NT2/D1 (cell line): ENCODE data around the gene NFATC3.
"Not testable (repeated sequence)": the region's sequence is repeated elsewhere in the genome, so short reads cannot be mapped to it uniquely, and the experiment has no call there.

ENCODE experiments used
- YY1 ChIP-seq: IDR thresholded peaks from 2 replicates; pipeline ENCODE4 v1.6.1; 2011; ENCODE audit not compliant: insufficient read length, insufficient read depth
- ZNF274 ChIP-seq: IDR thresholded peaks from 2 replicates; pipeline ENCODE4 v1.6.1; 2011; ENCODE audit warnings: mild to moderate bottlenecking, low read depth, low read length

DNA sequence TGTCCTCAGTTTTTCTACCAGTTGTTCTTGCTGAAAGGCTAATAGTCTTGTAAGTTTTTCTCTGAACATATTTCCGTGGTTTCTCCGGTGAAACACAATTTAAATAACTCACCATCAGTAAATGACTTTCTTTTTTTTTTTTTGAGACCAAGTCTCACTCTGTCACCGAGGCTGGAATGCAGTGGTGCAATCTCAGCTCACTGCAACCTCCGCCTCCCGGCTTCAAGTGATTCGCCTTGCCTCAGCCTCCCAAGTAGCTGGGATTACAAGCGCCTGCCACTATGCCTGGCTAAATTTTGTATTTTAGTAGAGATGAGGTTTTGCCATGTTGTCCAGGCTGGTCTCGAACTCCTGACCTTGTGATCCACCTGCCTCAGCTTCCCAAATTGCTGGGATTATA, 29.8 kb downstream of the NFATC3 start:
- not testable (repeated sequence) for TF ChIP-seq YY1, ZNF274
